HepG2 (cell line): ENCODE results near the gene KCTD19. TPM values are rescaled to one million over a fixed set of nuclear protein-coding genes. Genes with fewer than 3 reads are reported as not detected.

Experiments
- BRCA1 ChIP-seq: sonication (generic); formaldehyde crosslinking; IDR thresholded peaks from 2 replicates; pipeline ENCODE4 v1.4.0; 2020; ENCODE audit warnings: missing genetic modification reagents
- CAMTA2 ChIP-seq: sonication (generic); formaldehyde crosslinking; IDR thresholded peaks from 2 replicates; pipeline ENCODE4 v1.4.0; 2020; ENCODE audit warnings: mild to moderate bottlenecking, missing genetic modification reagents, borderline replicate concordance
- CC2D1A ChIP-seq: sonication (generic); formaldehyde crosslinking; IDR thresholded peaks from 2 replicates; pipeline ENCODE4 v1.8.1; 2023; ENCODE audit warnings: mild to moderate bottlenecking, missing genetic modification reagents
- FOXO1 ChIP-seq: sonication (generic); formaldehyde crosslinking; IDR thresholded peaks from 2 replicates; pipeline ENCODE4 v1.4.0; 2020; ENCODE audit warnings: missing genetic modification reagents
- HNRNPK ChIP-seq: fragments of 200-400 bp; formaldehyde crosslinking; IDR thresholded peaks from 2 replicates; pipeline ENCODE4 v1.6.1; 2018; ENCODE audit warnings: low read length, low read depth, moderate library complexity, mild to moderate bottlenecking; ENCODE audit not compliant: poor library complexity, severe bottlenecking
- SRF ChIP-seq: IDR thresholded peaks from 2 replicates; pipeline ENCODE4 v1.6.1; 2011; ENCODE audit warnings: mild to moderate bottlenecking, low read depth, low read length, moderate library complexity
- ZBTB8A ChIP-seq: sonication (generic); formaldehyde crosslinking; IDR thresholded peaks from 2 replicates; pipeline ENCODE4 v1.4.0; 2020; ENCODE audit warnings: mild to moderate bottlenecking, low read depth, missing genetic modification reagents, borderline replicate concordance
- ZFP36L2 ChIP-seq: sonication (generic); formaldehyde crosslinking; IDR thresholded peaks from 2 replicates; pipeline ENCODE4 v1.4.0; 2020; ENCODE audit warnings: missing genetic modification reagents
- ZNF264 ChIP-seq: sonication (generic); formaldehyde crosslinking; IDR thresholded peaks from 2 replicates; pipeline ENCODE4 v1.4.0; 2020; ENCODE audit warnings: missing genetic modification reagents
- ZNF619 ChIP-seq: sonication (generic); formaldehyde crosslinking; IDR thresholded peaks from 2 replicates; pipeline ENCODE4 v1.4.0; 2020; ENCODE audit warnings: mild to moderate bottlenecking, missing genetic modification reagents
- ZNF768 ChIP-seq: sonication (generic); formaldehyde crosslinking; IDR thresholded peaks from 2 replicates; pipeline ENCODE4 v1.4.0; 2020; ENCODE audit warnings: missing genetic modification reagents
- polyA plus RNA-seq, 8 experiments: library from polyadenylated mRNA; depleted of rRNA in 3 of 8; stranded (reverse) in 7 of 8; unstranded in 1 of 8; fragments of >200 nt; fragmentation: Illumina TruSeq in 4 of 8; extraction: Trizol in 4 of 8; gene quantifications; 2 replicates each; pipeline versions ENCODE4 v1.2.1 to v1.2.3, GENCODE V29; 2011 to 2016; ENCODE audit warnings: low read depth in 4 of 8, missing spikeins in 1 of 8, mixed read lengths in 1 of 8; ENCODE audit not compliant: insufficient read depth in 1 of 8
- total RNA-seq, 5 experiments: library from RNA; depleted of rRNA; stranded (reverse); fragments of >200 nt; fragmentation: Illumina TruSeq; extraction: Trizol; gene quantifications; 2 replicates each; pipeline ENCODE4 v1.2.3, GENCODE V29; 2016; ENCODE audit warnings: low read depth in 1 of 5
- TF ChIP-seq, protein P1 (sequence below): sonication (generic); formaldehyde crosslinking; IDR thresholded peaks from one replicate; pipeline ENCODE4 v1.5.1; 2020; ENCODE audit warnings: mild to moderate bottlenecking, missing genetic modification reagents; ENCODE audit errors: not compliant biosample characterization
- TF ChIP-seq, protein P2 (sequence below): sonication (generic); formaldehyde crosslinking; IDR thresholded peaks from 2 replicates; pipeline ENCODE4 v1.5.1; 2020; ENCODE audit warnings: mild to moderate bottlenecking, missing genetic modification reagents, moderate library complexity
- TF ChIP-seq, protein P3 (sequence below): IDR thresholded peaks from 2 replicates; pipeline ENCODE4 v1.6.1; 2018; ENCODE audit warnings: missing genetic modification reagents
- TF ChIP-seq, protein P4 (sequence below): IDR thresholded peaks from 2 replicates; pipeline ENCODE4 v1.6.1; 2016; ENCODE audit warnings: missing genetic modification reagents, missing compliant biosample characterization

KCTD19 gene
- total and polyA plus RNA-seq, 2 of the 13 experiments (the other 11 are each of a cell fraction or from before 2014, with no cell fraction given): not detected

DNA sequence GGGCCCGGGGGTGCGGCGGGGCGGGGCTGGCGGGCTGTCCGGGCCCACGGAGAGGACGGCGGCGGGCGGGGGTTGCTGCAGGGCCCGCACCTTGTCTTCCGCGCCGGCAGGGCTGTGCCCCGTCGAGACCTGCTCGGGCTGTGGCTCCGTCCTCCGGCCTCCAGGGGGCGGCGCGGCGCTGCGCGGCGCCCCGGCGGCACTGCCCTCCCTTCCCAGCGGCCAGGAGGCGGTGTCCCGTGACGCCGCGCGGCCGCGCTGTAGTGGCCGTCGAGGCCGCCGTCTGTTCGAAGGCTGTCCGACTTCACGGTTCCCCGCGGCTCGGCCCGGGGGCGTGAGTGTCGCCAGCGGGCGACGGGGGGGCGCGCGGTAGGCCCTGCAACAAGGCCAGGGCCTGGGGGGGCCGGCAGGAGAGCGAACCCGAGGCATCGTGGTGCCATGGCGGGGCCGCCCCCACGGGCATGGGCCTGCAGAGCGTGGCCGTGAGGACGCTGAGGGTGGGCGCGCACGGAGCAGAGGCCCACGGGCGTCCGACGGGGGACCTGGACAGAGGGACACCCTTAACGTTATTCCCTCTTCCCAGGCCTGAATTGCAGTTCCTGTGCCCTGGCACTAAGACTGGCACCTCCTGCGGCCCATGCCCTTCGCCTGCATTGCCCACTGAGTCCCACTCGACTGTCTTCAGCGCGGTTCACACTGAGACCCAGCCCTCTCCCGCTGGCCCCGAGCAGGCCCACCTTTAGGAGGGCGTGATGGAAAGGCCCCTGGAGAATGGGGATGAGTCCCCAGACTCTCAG is 47.0 kb downstream of the KCTD19 start, which contains the start of gene PLEKHG4 (continued):
- TF ChIP-seq, protein P1, sequence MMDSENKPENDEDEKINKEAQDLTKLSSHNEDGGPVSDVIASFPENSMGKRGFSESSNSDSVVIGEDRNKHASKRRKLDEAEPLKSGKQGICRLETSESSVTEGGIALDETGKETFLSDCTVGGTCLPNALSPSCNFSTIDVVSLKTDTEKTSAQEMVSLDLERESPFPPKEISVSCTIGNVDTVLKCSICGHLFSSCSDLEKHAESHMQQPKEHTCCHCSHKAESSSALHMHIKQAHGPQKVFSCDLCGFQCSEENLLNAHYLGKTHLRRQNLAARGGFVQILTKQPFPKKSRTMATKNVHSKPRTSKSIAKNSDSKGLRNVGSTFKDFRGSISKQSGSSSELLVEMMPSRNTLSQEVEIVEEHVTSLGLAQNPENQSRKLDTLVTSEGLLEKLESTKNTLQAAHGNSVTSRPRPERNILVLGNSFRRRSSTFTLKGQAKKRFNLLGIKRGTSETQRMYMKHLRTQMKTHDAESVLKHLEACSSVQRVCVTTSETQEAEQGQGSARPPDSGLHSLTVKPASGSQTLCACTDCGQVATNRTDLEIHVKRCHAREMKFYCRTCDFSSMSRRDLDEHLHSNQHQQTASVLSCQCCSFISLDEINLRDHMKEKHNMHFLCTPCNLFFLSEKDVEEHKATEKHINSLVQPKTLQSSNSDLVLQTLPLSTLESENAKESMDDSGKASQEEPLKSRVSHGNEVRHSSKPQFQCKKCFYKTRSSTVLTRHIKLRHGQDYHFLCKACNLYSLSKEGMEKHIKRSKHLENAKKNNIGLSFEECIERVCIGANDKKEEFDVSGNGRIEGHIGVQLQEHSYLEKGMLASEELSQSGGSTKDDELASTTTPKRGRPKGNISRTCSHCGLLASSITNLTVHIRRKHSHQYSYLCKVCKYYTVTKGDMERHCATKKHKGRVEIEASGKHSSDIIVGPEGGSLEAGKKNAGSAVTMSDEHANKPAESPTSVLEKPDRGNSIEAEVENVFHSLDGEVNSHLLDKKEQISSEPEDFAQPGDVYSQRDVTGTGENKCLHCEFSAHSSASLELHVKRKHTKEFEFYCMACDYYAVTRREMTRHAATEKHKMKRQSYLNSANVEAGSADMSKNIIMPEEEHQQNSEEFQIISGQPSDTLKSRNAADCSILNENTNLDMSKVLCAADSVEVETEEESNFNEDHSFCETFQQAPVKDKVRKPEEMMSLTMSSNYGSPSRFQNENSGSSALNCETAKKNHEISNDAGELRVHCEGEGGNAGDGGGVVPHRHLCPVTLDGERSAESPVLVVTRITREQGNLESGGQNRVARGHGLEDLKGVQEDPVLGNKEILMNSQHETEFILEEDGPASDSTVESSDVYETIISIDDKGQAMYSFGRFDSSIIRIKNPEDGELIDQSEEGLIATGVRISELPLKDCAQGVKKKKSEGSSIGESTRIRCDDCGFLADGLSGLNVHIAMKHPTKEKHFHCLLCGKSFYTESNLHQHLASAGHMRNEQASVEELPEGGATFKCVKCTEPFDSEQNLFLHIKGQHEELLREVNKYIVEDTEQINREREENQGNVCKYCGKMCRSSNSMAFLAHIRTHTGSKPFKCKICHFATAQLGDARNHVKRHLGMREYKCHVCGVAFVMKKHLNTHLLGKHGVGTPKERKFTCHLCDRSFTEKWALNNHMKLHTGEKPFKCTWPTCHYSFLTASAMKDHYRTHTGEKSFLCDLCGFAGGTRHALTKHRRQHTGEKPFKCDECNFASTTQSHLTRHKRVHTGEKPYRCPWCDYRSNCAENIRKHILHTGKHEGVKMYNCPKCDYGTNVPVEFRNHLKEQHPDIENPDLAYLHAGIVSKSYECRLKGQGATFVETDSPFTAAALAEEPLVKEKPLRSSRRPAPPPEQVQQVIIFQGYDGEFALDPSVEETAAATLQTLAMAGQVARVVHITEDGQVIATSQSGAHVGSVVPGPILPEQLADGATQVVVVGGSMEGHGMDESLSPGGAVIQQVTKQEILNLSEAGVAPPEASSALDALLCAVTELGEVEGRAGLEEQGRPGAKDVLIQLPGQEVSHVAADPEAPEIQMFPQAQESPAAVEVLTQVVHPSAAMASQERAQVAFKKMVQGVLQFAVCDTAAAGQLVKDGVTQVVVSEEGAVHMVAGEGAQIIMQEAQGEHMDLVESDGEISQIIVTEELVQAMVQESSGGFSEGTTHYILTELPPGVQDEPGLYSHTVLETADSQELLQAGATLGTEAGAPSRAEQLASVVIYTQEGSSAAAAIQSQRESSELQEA (CRISPR knock-in tag): peak; percentile 96
- TF ChIP-seq ZNF768 (CRISPR knock-in tag): 0 out of 2 replicates have a peak, but pooled peaks have one; percentile 30
- TF ChIP-seq BRCA1 (CRISPR knock-in tag): no peak
- no peak for TF ChIP-seq CAMTA2 (CRISPR knock-in tag)
- no peak for TF ChIP-seq ZNF264
- no peak for TF ChIP-seq ZFP36L2
- TF ChIP-seq ZNF619 (CRISPR knock-in tag): no peak
- TF ChIP-seq CC2D1A: no peak
- no peak for TF ChIP-seq ZBTB8A (CRISPR knock-in tag)
- TF ChIP-seq HNRNPK: peak; percentile 66
- TF ChIP-seq, protein P2, sequence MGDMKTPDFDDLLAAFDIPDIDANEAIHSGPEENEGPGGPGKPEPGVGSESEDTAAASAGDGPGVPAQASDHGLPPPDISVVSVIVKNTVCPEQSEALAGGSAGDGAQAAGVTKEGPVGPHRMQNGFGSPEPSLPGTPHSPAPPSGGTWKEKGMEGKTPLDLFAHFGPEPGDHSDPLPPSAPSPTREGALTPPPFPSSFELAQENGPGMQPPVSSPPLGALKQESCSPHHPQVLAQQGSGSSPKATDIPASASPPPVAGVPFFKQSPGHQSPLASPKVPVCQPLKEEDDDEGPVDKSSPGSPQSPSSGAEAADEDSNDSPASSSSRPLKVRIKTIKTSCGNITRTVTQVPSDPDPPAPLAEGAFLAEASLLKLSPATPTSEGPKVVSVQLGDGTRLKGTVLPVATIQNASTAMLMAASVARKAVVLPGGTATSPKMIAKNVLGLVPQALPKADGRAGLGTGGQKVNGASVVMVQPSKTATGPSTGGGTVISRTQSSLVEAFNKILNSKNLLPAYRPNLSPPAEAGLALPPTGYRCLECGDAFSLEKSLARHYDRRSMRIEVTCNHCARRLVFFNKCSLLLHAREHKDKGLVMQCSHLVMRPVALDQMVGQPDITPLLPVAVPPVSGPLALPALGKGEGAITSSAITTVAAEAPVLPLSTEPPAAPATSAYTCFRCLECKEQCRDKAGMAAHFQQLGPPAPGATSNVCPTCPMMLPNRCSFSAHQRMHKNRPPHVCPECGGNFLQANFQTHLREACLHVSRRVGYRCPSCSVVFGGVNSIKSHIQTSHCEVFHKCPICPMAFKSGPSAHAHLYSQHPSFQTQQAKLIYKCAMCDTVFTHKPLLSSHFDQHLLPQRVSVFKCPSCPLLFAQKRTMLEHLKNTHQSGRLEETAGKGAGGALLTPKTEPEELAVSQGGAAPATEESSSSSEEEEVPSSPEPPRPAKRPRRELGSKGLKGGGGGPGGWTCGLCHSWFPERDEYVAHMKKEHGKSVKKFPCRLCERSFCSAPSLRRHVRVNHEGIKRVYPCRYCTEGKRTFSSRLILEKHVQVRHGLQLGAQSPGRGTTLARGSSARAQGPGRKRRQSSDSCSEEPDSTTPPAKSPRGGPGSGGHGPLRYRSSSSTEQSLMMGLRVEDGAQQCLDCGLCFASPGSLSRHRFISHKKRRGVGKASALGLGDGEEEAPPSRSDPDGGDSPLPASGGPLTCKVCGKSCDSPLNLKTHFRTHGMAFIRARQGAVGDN: peak; percentile 97
- TF ChIP-seq, protein P3, sequence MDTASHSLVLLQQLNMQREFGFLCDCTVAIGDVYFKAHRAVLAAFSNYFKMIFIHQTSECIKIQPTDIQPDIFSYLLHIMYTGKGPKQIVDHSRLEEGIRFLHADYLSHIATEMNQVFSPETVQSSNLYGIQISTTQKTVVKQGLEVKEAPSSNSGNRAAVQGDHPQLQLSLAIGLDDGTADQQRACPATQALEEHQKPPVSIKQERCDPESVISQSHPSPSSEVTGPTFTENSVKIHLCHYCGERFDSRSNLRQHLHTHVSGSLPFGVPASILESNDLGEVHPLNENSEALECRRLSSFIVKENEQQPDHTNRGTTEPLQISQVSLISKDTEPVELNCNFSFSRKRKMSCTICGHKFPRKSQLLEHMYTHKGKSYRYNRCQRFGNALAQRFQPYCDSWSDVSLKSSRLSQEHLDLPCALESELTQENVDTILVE (CRISPR knock-in tag): peak; percentile 82; the same call in 1 of the 2 replicates
- TF ChIP-seq SRF: no peak
- TF ChIP-seq, protein P4, sequence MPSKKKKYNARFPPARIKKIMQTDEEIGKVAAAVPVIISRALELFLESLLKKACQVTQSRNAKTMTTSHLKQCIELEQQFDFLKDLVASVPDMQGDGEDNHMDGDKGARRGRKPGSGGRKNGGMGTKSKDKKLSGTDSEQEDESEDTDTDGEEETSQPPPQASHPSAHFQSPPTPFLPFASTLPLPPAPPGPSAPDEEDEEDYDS (CRISPR knock-in tag): no peak
- no peak for TF ChIP-seq FOXO1 (CRISPR knock-in tag)
